H1 (cell line): ENCODE data around the gene CHST8. TPM values are rescaled to one million over a fixed set of nuclear protein-coding genes. Genes with fewer than 3 reads are reported as not detected.

Experiments
- CTCF ChIA-PET: fragments of 300-600 bp; sonication (Branson Sonifier 250); formaldehyde crosslinking; loops from one replicate; lab custom pipeline; 2021; ENCODE audit not compliant: partially characterized antibody; lab: Charles Lee
- POLR2A ChIA-PET: fragments of 300-600 bp; sonication (Branson Sonifier 250); formaldehyde crosslinking; loops from one replicate; lab custom pipeline; 2021; ENCODE audit warnings: inconsistent platforms; ENCODE audit not compliant: partially characterized antibody; lab: Charles Lee
- DNase-seq, 2 experiments: peaks; one replicate each; pipeline versions ENCODE4 v3.0.0 to v3.0.0-alpha.2; 2010 to 2022; ENCODE audit warnings: low spot score in 2 of 2, low read depth in 1 of 2, mixed read lengths in 1 of 2
- FAIRE-seq: peaks from 2 replicates; lab custom pipeline; 2011; peaks lifted over from hg19 to GRCh38; lab: Jason Lieb, UNC
- H2AFZ ChIP-seq: 2 replicates; pipeline ENCODE4 v1.8.1; 2012; ENCODE audit warnings: low read length, inconsistent platforms
- H2AK5ac ChIP-seq: 2 replicates; pipeline ENCODE4 v1.6.1; 2013; ENCODE audit warnings: low read depth, low read length
- H2BK120ac ChIP-seq: replicated peaks from 2 replicates; pipeline ENCODE3; 2013; ENCODE audit warnings: low read depth, low read length, inconsistent platforms
- H2BK12ac ChIP-seq: 2 replicates; pipeline ENCODE4 v1.6.1; 2013; ENCODE audit warnings: low read depth, low read length
- H2BK15ac ChIP-seq: 2 replicates; pipeline ENCODE4 v1.6.1; 2013; ENCODE audit warnings: low read length
- H2BK20ac ChIP-seq: 2 replicates; pipeline ENCODE4 v1.6.1; 2013; ENCODE audit warnings: low read length
- H2BK5ac ChIP-seq: 2 replicates; pipeline ENCODE4 v1.6.1; 2013; ENCODE audit warnings: low read depth, low read length
- H3K14ac ChIP-seq: 2 replicates; pipeline ENCODE4 v1.6.1; 2013; ENCODE audit warnings: inconsistent platforms; ENCODE audit not compliant: insufficient read length
- H3K18ac ChIP-seq: 2 replicates; pipeline ENCODE4 v1.6.1; 2013; ENCODE audit warnings: low read length; ENCODE audit errors: extremely low read depth
- H3K23ac ChIP-seq: 2 replicates; pipeline ENCODE4 v1.6.1; 2013; ENCODE audit warnings: inconsistent platforms; ENCODE audit not compliant: insufficient read length
- H3K23me2 ChIP-seq: 2 replicates; pipeline ENCODE4 v1.6.1; 2013; ENCODE audit warnings: low read depth, low read length
- H3K27ac ChIP-seq: 2 replicates; pipeline ENCODE4 v1.6.1; 2011; ENCODE audit warnings: low read depth, low read length, inconsistent platforms
- H3K27me3 ChIP-seq, 4 experiments: replicated peaks in 1 of 4; 1 replicate in 1 of 4; 2 replicates in 3 of 4; pipeline versions ENCODE4 v1.6.1 to v1.8.1; 2011 to 2013; ENCODE audit warnings: low read length in 3 of 4, mild to moderate bottlenecking in 3 of 4, inconsistent platforms in 2 of 4, mixed read lengths in 2 of 4, moderate library complexity in 1 of 4; ENCODE audit not compliant: control insufficient read depth in 3 of 4, insufficient read depth in 3 of 4; ENCODE audit errors: extremely low read depth in 1 of 4
- H3K36me3 ChIP-seq, 4 experiments: 2 replicates each; pipeline versions ENCODE4 v1.6.1 to v1.8.1; 2011 to 2013; ENCODE audit warnings: mild to moderate bottlenecking in 4 of 4, low read length in 3 of 4, moderate library complexity in 2 of 4, control low read depth in 1 of 4, inconsistent platforms in 1 of 4; ENCODE audit not compliant: insufficient read depth in 4 of 4, control insufficient read depth in 2 of 4
- H3K4ac ChIP-seq: replicated peaks from 2 replicates; pipeline ENCODE3; 2013; ENCODE audit warnings: low read length, low read depth, mixed read lengths, inconsistent platforms; ENCODE audit not compliant: insufficient read length
- H3K4me1 ChIP-seq, 4 experiments: replicated peaks in 1 of 4; 1 replicate in 1 of 4; 2 replicates in 3 of 4; pipeline versions ENCODE4 v1.6.1 to v1.8.1; 2011 to 2013; ENCODE audit warnings: low read length in 3 of 4, inconsistent platforms in 2 of 4, mixed read lengths in 1 of 4; ENCODE audit not compliant: insufficient read depth in 4 of 4, control insufficient read depth in 3 of 4
- H3K4me2 ChIP-seq, 2 experiments: 2 replicates each; pipeline versions ENCODE4 v1.6.1 to v1.8.1; 2011 to 2013; ENCODE audit warnings: low read depth in 2 of 2, low read length in 2 of 2, control low read depth in 1 of 2, inconsistent platforms in 1 of 2, mild to moderate bottlenecking in 1 of 2; ENCODE audit not compliant: insufficient read depth in 1 of 2
- H3K4me3 ChIP-seq, 4 experiments: fragments of 200-600, 300-600 bp in 1 of 4; sonication (generic), shearing (Covaris generic), sonication (Bioruptor Twin) in 1 of 4; 2 replicates each; pipeline versions ENCODE4 v1.5.1 to v1.8.1; 2011 to 2016; ENCODE audit warnings: low read length in 4 of 4, low read depth in 3 of 4, control low read depth in 2 of 4, inconsistent platforms in 2 of 4, mild to moderate bottlenecking in 2 of 4, mixed read lengths in 1 of 4, moderate library complexity in 1 of 4; ENCODE audit not compliant: insufficient read depth in 2 of 4; ENCODE audit errors: extremely low read depth in 1 of 4
- H3K56ac ChIP-seq: replicated peaks from 2 replicates; pipeline ENCODE3; 2013; ENCODE audit warnings: low read depth, mild to moderate bottlenecking, mixed read lengths, low read length, inconsistent platforms; ENCODE audit not compliant: insufficient read length
- H3K79me1 ChIP-seq: 2 replicates; pipeline ENCODE4 v1.6.1; 2013; ENCODE audit warnings: low read depth, low read length, control low read depth
- H3K79me2 ChIP-seq, 2 experiments: 2 replicates each; pipeline versions ENCODE4 v1.6.1 to v1.8.1; 2012 to 2013; ENCODE audit warnings: low read length in 2 of 2, mild to moderate bottlenecking in 2 of 2, inconsistent platforms in 1 of 2; ENCODE audit not compliant: insufficient read depth in 2 of 2, control insufficient read depth in 1 of 2
- H3K9ac ChIP-seq, 4 experiments: replicated peaks in 1 of 4; 1 replicate in 1 of 4; 2 replicates in 3 of 4; pipeline versions ENCODE4 v1.6.1 to v1.8.1; 2011 to 2013; ENCODE audit warnings: low read depth in 3 of 4, low read length in 3 of 4, control low read depth in 2 of 4, mild to moderate bottlenecking in 2 of 4, moderate library complexity in 2 of 4, inconsistent platforms in 1 of 4; ENCODE audit errors: extremely low read depth in 1 of 4
- H3K9me3 ChIP-seq, 2 experiments: 2 replicates each; pipeline versions ENCODE4 v1.6.1 to v1.8.1; 2012 to 2013; ENCODE audit warnings: mild to moderate bottlenecking in 2 of 2, moderate library complexity in 2 of 2, control low read depth in 1 of 2, inconsistent platforms in 1 of 2, low read depth in 1 of 2, low read length in 1 of 2, mixed read lengths in 1 of 2; ENCODE audit not compliant: insufficient read depth in 2 of 2
- H4K20me1 ChIP-seq, 2 experiments: replicated peaks in 1 of 2; 2 replicates each; pipeline versions ENCODE3 to v1.8.1; 2011 to 2013; ENCODE audit warnings: inconsistent platforms in 2 of 2, low read length in 2 of 2, mild to moderate bottlenecking in 1 of 2; ENCODE audit not compliant: insufficient read depth in 2 of 2, control insufficient read depth in 1 of 2
- H4K5ac ChIP-seq: 2 replicates; pipeline ENCODE4 v1.6.1; 2013; ENCODE audit warnings: low read length, low read depth, mixed read lengths, inconsistent platforms; ENCODE audit not compliant: insufficient read length
- H4K8ac ChIP-seq: 2 replicates; pipeline ENCODE4 v1.8.0; 2013; ENCODE audit warnings: mild to moderate bottlenecking, moderate library complexity, low read length, inconsistent platforms; ENCODE audit not compliant: insufficient read depth; ENCODE audit errors: extremely low read depth
- H4K91ac ChIP-seq: replicated peaks from 2 replicates; pipeline ENCODE3; 2013; ENCODE audit warnings: low read length, mixed read lengths, inconsistent platforms; ENCODE audit not compliant: insufficient read length
- BCL11A ChIP-seq, 2 experiments: IDR thresholded peaks; one replicate each; pipeline ENCODE4 v1.6.1; 2011; ENCODE audit warnings: low read depth in 2 of 2, low read length in 2 of 2, mild to moderate bottlenecking in 2 of 2
- BRCA1 ChIP-seq: IDR thresholded peaks from 2 replicates; pipeline ENCODE4 v1.6.1; 2012; ENCODE audit warnings: low read depth, low read length, improper control_type of control experiment
- CBX8 ChIP-seq: fragments of 300-800, 300-1000 bp; sonication (generic); IDR thresholded peaks from 2 replicates; pipeline ENCODE4 v1.7.1; 2016; ENCODE audit warnings: low read depth, low read length, borderline replicate concordance
- GABPA ChIP-seq: IDR thresholded peaks from 2 replicates; pipeline ENCODE4 v1.6.1; 2011; ENCODE audit warnings: mild to moderate bottlenecking, low read length, moderate library complexity, borderline replicate concordance; ENCODE audit not compliant: insufficient read depth
- MAFK ChIP-seq: IDR thresholded peaks from 2 replicates; pipeline ENCODE4 v1.6.1; 2012; ENCODE audit warnings: low read depth, mild to moderate bottlenecking, improper control_type of control experiment, low read length
- POU5F1 ChIP-seq: IDR thresholded peaks from 2 replicates; pipeline ENCODE4 v1.6.1; 2011; ENCODE audit warnings: low read depth, mild to moderate bottlenecking, low read length, moderate library complexity
- SP4 ChIP-seq: IDR thresholded peaks from 2 replicates; pipeline ENCODE4 v1.6.1; 2012; ENCODE audit warnings: low read length, inconsistent platforms
- TAF1 ChIP-seq: IDR thresholded peaks from 2 replicates; pipeline ENCODE4 v1.6.1; 2011; ENCODE audit warnings: mild to moderate bottlenecking, low read depth, low read length
- TAF7 ChIP-seq: optimal IDR thresholded peaks from 2 replicates; pipeline ENCODE3; 2011; ENCODE audit warnings: low read depth, mild to moderate bottlenecking, inconsistent platforms, low read length, moderate library complexity, borderline replicate concordance
- WGBS, 2 experiments: shearing (Covaris generic) in 1 of 2; methylation state at CpG; one replicate each; pipeline versions ENCODE4 v1.1.6 to v1.1.7; 2013 to 2015; ENCODE audit warnings: low lambda C conversion rate in 2 of 2, mixed read lengths in 2 of 2, inconsistent platforms in 1 of 2, low coverage in 1 of 2, missing lambda C conversion rate in 1 of 2; ENCODE audit not compliant: insufficient replicate concordance in 2 of 2, insufficient coverage in 1 of 2, insufficient read length in 1 of 2; ENCODE audit errors: extremely low coverage in 1 of 2, missing lambda C conversion rate in 1 of 2; 5-methylcytosine and 5-hydroxymethylcytosine counted together
- polyA plus RNA-seq, 7 experiments: library from polyadenylated mRNA; depleted of rRNA in 3 of 7; stranded (reverse) in 5 of 7; unstranded in 2 of 7; fragments of >200 nt in 5 of 7; fragments of 200-250 nt in 2 of 7; gene quantifications; 1 replicate in 5 of 7; 2 replicates in 1 of 7; 4 replicates in 1 of 7; pipeline versions ENCODE4 v1.2.1 to v1.2.3, GENCODE V29; 2011 to 2013; ENCODE audit warnings: missing spikeins in 2 of 7, mixed read lengths in 2 of 7
- total RNA-seq: library from RNA; stranded (reverse); fragmentation: NEBNext Ultra II Directional; extraction: Animal tissue kit (Norgen Biotek cat#: 25700); gene quantifications from 2 replicates; pipeline ENCODE4 v1.2.1, GENCODE V29; 2021
- TF ChIP-seq, protein P1 (sequence below): IDR thresholded peaks from 2 replicates; pipeline ENCODE4 v1.6.1; 2012; ENCODE audit warnings: inconsistent platforms

CHST8 gene
- total and polyA plus RNA-seq, 2 of the 8 experiments (the other 6 are each of a cell fraction or from before 2014, with no cell fraction given): 10.8 to 28.2 TPM

DNA sequence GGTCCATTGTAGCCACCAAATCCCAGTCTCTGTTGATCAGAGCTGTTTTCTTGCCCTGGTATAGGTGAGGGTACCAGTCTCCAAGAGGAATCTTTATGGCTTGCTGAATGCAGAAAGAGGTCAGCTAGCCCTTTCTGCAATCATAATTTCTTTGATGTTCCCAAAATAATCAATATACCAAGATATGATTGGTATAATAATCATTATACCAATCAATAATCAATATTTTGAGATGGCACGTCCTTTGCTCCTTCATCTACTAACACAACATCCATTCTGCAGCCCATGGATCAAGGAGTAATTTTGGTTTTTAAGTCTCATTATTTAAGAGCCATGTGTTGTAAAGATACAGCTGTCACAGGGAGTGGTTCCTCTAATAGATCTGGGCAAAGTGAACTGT lies 31.5 kb upstream of the CHST8 start:
- no peak overlapping the region for H4K5ac ChIP-seq
- H3K23ac ChIP-seq: no peak overlapping the region
- H3K36me3 ChIP-seq: no peaks in the 10 kb centered on the region
- H2AFZ ChIP-seq: no peak overlapping the region
- no peaks in the 10 kb centered on the region for H3K4me1 ChIP-seq
- no peak overlapping the region for H2BK5ac ChIP-seq
- H3K4me2 ChIP-seq: no peak overlapping the region
- H3K9me3 ChIP-seq: peaks cover 9 to 15% of the 10 kb centered on the region in 2 experiments
- no peak overlapping the region for H3K4ac ChIP-seq
- H3K4me3 ChIP-seq: no peak overlapping the region
- H3K79me2 ChIP-seq: no peaks in the 10 kb centered on the region
- H2BK120ac ChIP-seq: no peak overlapping the region
- no peak overlapping the region for H4K91ac ChIP-seq
- no peak overlapping the region for H3K27ac ChIP-seq
- H2AK5ac ChIP-seq: no peak overlapping the region
- no peak overlapping the region for H2BK12ac ChIP-seq
- TF ChIP-seq MAFK (no peak), CBX8 (no peak), TAF1 (no peak), GABPA (no peak), BRCA1 (no peak), SP4 (no peak), POU5F1 (no peak), BCL11A (IDR thresholded peaks at IDR 0.05; ENCODE audit: low read depth in 2 of 2, low read length in 2 of 2) (no peak), TAF7 (no peak)
- TF ChIP-seq, protein P1, sequence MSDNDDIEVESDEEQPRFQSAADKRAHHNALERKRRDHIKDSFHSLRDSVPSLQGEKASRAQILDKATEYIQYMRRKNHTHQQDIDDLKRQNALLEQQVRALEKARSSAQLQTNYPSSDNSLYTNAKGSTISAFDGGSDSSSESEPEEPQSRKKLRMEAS: no peak
- H3K27me3 ChIP-seq: no peaks in the 10 kb centered on the region
- WGBS, 2 experiments: 79% methylated on average over 1 of the region's 1 CpG; no CpG with 5 or more reads in 1 of the 2 experiments
- POLR2A ChIA-PET: no interaction called here
- DNase-seq (no peak), FAIRE-seq (no peak)
- no peak overlapping the region for H4K8ac ChIP-seq
- no peak overlapping the region for H3K56ac ChIP-seq
- CTCF ChIA-PET: no interaction called here
- no peaks in the 10 kb centered on the region for H4K20me1 ChIP-seq
- H3K18ac ChIP-seq: no peak overlapping the region
- H3K23me2 ChIP-seq: no peaks in the 10 kb centered on the region
- no peaks in the 10 kb centered on the region for H3K79me1 ChIP-seq
- H2BK15ac ChIP-seq: no peak overlapping the region
- H3K14ac ChIP-seq: no peak overlapping the region
- no peak overlapping the region for H2BK20ac ChIP-seq
- H3K9ac ChIP-seq: no peak overlapping the region
